C4-2B (cell line): Measurements from ENCODE around the gene RPL27A.

Source experiments
- ZFX ChIP-seq: fragments of 450-650 bp; IDR thresholded peaks from 2 replicates; pipeline ENCODE4 v1.6.1; 2017
- TF ChIP-seq, protein P1 (sequence below): fragments of 450-650 bp; conservative IDR thresholded peaks from 2 replicates; pipeline ENCODE4 v1.5.1; 2017; ENCODE audit warnings: mild to moderate bottlenecking

DNA sequence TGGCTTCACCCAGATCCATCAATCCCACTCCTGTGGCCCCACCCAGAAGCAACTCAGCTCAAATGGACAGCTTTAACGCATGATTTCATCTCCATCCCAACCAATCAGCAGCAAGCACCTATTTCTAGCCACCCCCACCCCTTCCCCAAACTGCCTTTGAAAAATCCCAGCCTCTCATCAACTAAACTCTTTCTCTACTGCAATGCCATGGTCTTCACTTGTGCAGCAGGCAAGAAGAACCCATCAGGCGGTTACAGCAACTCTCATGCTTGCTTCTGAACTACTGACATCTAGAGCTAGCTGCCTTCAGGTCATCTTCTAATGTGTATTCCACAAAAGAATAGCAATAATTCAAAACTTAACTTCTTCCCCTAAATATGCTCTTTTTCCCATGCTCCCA lies 46.5 kb upstream of the RPL27A start:
- TF ChIP-seq, protein P1, sequence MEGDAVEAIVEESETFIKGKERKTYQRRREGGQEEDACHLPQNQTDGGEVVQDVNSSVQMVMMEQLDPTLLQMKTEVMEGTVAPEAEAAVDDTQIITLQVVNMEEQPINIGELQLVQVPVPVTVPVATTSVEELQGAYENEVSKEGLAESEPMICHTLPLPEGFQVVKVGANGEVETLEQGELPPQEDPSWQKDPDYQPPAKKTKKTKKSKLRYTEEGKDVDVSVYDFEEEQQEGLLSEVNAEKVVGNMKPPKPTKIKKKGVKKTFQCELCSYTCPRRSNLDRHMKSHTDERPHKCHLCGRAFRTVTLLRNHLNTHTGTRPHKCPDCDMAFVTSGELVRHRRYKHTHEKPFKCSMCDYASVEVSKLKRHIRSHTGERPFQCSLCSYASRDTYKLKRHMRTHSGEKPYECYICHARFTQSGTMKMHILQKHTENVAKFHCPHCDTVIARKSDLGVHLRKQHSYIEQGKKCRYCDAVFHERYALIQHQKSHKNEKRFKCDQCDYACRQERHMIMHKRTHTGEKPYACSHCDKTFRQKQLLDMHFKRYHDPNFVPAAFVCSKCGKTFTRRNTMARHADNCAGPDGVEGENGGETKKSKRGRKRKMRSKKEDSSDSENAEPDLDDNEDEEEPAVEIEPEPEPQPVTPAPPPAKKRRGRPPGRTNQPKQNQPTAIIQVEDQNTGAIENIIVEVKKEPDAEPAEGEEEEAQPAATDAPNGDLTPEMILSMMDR, result no peak
- no peak for TF ChIP-seq ZFX
